Limb (tissue), 2 donors: ENCODE results near the gene MORF4L1.

Experiments
- DNase-seq, 2 donors: peaks; one replicate each; pipeline ENCODE4 v3.0.0-alpha.2; 2016; ENCODE audit errors: extremely low spot score in 2 of 2

Gene MORF4L1

GRCh38 chr15:78944669-78945407 lies 72.1 kb downstream of the MORF4L1 start, which contains the start of gene CTSH:
Gene CTSH (minus strand): TSS chr15:78945046. CDS start chr15:78944981, 65 bp downstream.
- DNase-seq: peak; percentile 15 to 69

DNA sequence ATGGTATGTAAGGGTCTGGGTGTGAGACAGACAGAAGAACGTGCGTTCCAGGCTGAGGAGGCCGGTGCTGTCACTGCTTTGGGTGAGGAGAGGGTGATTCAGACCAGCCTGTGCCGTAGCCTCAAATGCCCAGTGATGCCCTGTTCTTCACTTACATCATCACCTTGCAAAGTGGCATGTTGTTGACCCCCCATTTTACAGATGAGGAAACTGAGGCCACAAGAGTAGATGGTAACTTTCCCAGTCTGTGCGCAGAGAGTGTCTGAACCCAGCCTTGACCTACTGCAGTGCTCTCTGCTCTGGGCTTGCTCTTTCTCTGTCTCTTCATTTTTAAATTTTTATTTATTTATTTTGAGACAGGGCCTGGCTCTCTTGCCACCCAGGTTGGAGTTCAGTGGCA lies 73.8 kb downstream of the MORF4L1 start:
- DNase-seq: no peak

DNA sequence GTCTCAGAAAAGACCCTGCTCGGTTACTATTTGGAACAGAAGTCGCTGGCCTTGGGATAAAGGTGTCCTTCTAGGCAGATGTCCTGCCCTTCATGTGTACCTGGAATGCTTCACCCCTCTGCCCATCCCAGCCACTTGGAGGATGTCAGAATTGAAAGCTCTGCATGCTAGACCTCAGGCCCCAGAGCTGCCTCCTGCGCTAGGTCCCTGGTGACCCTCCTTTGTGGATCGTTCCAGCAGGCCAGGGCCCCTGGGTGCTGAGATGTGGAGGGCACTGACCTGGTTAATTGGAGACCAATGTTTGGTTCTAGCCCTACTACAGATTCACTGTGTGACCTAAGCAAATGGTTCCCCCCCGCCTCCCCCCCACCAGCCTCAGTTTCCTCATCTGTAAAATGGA lies 74.8 kb downstream of the MORF4L1 start:
- DNase-seq: no peak
